HG03139 (cell line): ENCODE measurements around the gene MYBPC2.
"Not testable (repeated sequence)": the region's sequence is repeated elsewhere in the genome, so short reads cannot be mapped to it uniquely, and the experiment has no call there.

Source experiments
- ATAC-seq: cut with Tn5 transposase; IDR thresholded peaks from one replicate; pipeline ENCODE4 v1.9.1; 2021; ENCODE audit not compliant: unreplicated experiment

MYBPC2 gene

GRCh38 chr19:50432221-50433028 is at the start of gene MYBPC2:
TSS of gene MYBPC2 (plus strand) at chr19:50432892. CDS start at chr19:50432954, 62 bp downstream.
- ATAC-seq, result peak; percentile 15

GRCh38 chr19:50383001-50383851 is 49.5 kb upstream of the MYBPC2 start:
- no peak for ATAC-seq

GRCh38 chr19:50383852-50384684 is 48.6 kb upstream of the MYBPC2 start, which contains the start of gene POLD1:
TSS of gene POLD1 (plus strand) at chr19:50384347. CDS start at chr19:50398852, 14,505 bp downstream.
- ATAC-seq, result peak; percentile 78

GRCh38 chr19:50384685-50385535 is 47.8 kb upstream of the MYBPC2 start:
- no peak for ATAC-seq

GRCh38 chr19:50387176-50387867 is 45.4 kb upstream of the MYBPC2 start:
- ATAC-seq, result no peak

GRCh38 chr19:50387868-50388245 is 44.8 kb upstream of the MYBPC2 start:
- ATAC-seq, result no peak

- not testable (repeated sequence) for ATAC-seq
Measured at GRCh38 chr19:50390295-50390694, 42.4 kb upstream of the MYBPC2 start.

GRCh38 chr19:50390952-50391351 is 41.7 kb upstream of the MYBPC2 start:
- ATAC-seq, result not testable (repeated sequence)

GRCh38 chr19:50392759-50393158 is 39.9 kb upstream of the MYBPC2 start:
- ATAC-seq, result no peak

GRCh38 chr19:50393589-50393988 is 39.1 kb upstream of the MYBPC2 start:
- no peak for ATAC-seq

- no peak for ATAC-seq
Measured at GRCh38 chr19:50394017-50394416, 38.7 kb upstream of the MYBPC2 start.

- no peak for ATAC-seq
Measured at GRCh38 chr19:50398675-50399367, 33.9 kb upstream of the MYBPC2 start.

GRCh38 chr19:50399368-50399745 is 33.3 kb upstream of the MYBPC2 start:
- ATAC-seq, result no peak

GRCh38 chr19:50401605-50402450 is 30.9 kb upstream of the MYBPC2 start:
- ATAC-seq, result no peak

GRCh38 chr19:50402544-50403301 is 30.0 kb upstream of the MYBPC2 start:
- ATAC-seq, result no peak

GRCh38 chr19:50406156-50406820 is 26.4 kb upstream of the MYBPC2 start:
- ATAC-seq, result no peak

GRCh38 chr19:50406829-50407228 is 25.9 kb upstream of the MYBPC2 start:
- ATAC-seq, result no peak
